HG02623 (cell line): Measurements from ENCODE around the gene CLEC12A.
"Not testable (repeated sequence)": the region's sequence is repeated elsewhere in the genome, so short reads cannot be mapped to it uniquely, and the experiment has no call there.

Experiments
- ATAC-seq: cut with Tn5 transposase; IDR thresholded peaks from one replicate; pipeline ENCODE4 v1.9.1; 2021; ENCODE audit warnings: moderate library complexity; ENCODE audit not compliant: unreplicated experiment

The CLEC12A gene

DNA sequence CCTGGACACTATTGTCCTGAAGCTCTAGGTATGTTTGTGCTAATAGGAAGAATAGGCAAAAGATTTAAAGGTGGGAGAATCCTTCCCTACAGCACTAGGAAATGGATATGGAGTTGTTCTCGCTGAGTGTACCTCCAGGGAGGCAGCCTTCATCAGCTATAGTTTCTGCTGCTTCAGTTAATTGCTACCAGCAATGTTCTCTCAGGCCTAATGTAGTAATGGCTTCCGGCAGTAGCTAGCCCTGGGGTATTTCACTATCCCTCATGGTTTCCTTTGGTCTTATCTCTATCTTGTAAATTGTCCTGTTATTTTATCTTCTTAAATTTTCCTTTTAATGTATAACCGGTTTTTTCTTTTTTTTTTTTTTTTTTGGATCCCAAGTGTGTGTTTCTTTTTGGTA lies 9.3 kb upstream of the CLEC12A start:
- ATAC-seq, result no peak

GRCh38 chr12:9969673-9970072 lies 1.5 kb upstream of the CLEC12A start:
- ATAC-seq, result no peak

- no peak for ATAC-seq
These were observed 2.7 kb downstream of the CLEC12A start for GRCh38 chr12:9973949-9974348.

DNA sequence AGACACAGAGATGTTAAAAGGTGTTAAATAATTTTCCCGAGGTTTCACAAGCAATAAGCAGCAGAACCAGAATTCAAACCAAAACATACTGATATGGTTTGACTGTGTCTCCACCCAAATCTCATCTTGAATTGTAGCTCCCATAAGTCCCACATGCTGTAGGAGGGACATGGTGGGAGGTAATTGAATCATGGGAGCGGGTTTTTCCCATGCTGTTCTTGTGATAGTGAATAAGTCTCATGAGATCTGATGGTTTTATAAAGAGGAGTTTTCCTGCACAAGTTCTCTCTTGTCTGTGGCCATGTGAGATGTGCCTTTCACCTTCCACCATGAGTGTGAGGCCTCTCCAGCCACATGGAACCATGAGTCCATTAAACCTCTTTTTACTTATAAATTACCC lies 3.5 kb downstream of the CLEC12A start:
- not testable (repeated sequence) for ATAC-seq

DNA sequence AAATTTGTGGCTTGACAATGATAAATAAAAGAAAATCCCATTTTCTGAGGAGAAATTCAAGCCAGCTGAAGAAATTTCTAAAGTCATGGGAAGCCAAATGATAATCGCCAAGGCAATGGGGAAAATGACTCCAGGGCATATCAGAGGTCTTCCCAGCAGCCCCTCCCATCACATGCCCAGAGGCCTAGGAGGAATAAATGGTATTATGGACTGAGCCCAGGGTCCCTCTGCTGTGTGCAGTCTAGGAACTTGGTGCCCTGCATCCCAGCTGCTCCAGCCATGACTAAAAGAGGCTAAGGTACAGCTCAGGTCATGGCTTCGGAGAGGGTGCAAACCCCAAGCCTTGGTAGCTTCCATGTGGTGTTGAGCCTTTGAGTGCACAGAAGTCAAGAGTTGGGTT lies 4.4 kb downstream of the CLEC12A start:
- ATAC-seq, result no peak

DNA sequence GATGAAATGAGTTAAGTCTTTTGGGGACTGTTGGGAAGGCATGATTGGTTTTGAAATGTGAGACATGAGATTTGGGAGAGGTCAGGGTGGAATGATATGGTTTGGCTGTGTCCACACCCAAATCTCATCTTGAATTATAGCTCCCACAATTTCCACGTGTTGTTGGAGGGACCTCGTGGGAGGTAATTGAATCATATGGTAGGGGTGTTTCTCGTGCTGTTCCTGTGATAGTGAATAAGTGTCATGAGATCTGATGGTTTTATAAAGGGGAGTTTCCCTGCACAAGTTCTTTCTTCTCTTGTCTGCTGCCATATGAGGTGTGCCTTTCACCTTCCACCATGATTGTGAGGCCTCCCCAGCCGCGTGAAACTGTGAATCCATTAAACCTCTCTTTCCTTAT lies 5.4 kb downstream of the CLEC12A start:
- not testable (repeated sequence) for ATAC-seq

- no peak for ATAC-seq
These were observed 6.7 kb downstream of the CLEC12A start for GRCh38 chr12:9977916-9978315.

- ATAC-seq, result no peak
These were observed 8.9 kb downstream of the CLEC12A start for GRCh38 chr12:9980126-9980525.

DNA sequence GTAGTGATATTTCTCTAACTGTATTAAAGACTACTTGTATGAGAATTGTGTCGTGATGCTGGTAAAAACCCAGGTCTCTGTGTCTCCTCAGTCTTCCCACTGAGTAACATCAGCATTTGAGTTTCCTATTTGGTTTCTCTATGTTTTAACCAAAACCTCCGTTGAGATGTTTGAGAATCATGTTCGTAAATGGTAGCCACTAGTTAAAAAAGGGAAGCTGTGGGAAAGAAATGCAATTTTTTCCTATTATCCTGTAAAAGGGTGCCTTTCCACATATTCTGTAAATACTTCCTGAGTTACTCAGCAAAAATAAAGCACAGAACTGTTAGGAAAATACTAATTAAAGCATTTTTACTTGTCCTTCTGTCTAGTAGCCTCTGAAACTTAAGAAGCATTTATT lies 20.7 kb downstream of the CLEC12A start:
- no peak for ATAC-seq

DNA sequence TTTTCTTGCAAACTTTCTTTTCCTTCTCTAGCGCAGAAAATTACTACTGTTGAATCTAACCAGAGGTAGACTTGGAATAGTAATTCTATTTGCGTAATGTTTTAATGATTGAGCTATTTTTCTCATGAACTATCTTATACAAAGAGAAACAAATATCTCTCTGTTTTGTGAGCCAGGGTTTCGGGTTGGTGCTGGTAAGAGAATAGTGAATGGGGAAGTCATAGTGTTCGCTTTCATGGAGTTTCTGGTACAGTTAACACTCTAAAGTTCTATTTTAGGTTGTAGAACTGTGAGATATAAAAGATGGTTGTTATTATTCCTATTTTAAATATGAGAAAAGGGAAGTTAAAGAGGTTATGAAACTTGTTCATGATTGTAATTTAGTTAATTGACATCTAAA lies 21.1 kb downstream of the CLEC12A start:
- no peak for ATAC-seq

GRCh38 chr12:9999016-9999415 lies 27.8 kb downstream of the CLEC12A start, which contains the start of gene CLEC1B:
Gene CLEC1B, minus strand, starts transcription at chr12:9999121. Its CDS starts 21 bp downstream, at chr12:9999100.
- ATAC-seq, result no peak

DNA sequence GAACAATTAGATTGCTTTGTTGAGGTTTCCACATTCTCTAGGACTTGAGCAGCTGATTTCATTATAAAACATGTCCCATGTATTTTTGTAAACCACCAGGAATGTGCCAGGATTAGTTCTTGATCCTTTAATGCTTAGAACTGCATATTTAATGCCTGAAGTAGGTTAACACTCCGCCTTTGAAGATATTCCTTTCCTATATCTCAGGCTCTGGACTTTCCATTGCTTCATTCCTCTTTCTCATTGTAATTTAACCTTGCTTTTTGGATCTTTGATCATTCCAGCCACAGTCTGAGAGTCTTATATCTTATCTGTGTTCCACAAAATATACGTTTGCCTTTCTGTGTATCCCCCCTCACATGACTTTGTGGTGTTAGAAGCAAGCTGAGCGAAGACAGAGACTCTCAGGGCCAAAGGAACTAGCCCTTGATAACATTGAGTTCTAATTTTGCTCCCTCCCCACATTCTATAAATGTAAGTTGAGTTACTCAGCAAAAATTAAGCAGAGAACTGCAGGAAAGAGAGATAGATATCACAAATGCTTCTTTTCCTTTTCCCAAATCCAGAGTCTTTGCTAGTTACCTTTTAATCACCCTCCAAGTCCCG lies 30.1 kb downstream of the CLEC12A start:
- ATAC-seq, result no peak

GRCh38 chr12:10012630-10013330 lies 41.6 kb downstream of the CLEC12A start:
- no peak for ATAC-seq

DNA sequence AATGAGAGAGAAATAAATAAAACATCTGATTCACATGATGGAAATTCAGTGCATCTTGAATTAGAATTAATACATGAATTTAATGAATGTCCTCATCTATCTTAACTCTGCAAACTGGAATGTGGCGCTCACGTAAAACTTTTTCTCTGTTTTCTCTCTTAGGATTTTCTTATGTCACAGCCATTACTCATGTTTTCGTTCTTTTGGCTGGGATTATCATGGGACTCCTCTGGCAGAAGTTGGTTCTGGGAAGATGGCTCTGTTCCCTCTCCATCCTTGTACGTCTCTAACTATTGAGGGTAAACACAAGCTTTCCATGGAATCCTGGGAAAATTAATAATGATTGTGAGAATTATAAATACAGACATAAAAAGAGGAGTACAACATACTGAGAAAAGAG lies 44.2 kb downstream of the CLEC12A start:
- no peak for ATAC-seq

GRCh38 chr12:10016881-10017280 lies 45.7 kb downstream of the CLEC12A start:
- no peak for ATAC-seq

DNA sequence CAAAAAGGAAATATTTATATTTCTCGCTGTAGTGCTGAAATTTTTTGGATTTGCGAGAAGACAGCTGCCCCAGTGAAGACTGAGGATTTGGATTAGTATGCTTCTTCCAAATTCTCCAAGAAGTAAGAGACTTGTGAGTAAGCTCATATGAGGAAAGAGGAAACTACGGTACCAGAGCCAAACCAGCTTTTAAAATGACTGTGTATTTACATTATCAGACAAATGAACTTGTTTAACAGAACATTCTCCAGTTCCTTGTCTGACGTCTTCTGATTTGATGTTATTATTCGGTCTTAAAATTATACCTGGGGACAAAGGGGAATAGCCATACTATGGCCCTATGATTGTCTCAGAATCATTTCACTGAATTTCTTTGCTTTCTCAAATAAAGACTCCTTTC lies 47.2 kb downstream of the CLEC12A start:
- no peak for ATAC-seq

- no peak for ATAC-seq
These were observed 50.1 kb downstream of the CLEC12A start for GRCh38 chr12:10021342-10021741.

- no peak for ATAC-seq
These were observed 54.0 kb downstream of the CLEC12A start for GRCh38 chr12:10025236-10025635.

DNA sequence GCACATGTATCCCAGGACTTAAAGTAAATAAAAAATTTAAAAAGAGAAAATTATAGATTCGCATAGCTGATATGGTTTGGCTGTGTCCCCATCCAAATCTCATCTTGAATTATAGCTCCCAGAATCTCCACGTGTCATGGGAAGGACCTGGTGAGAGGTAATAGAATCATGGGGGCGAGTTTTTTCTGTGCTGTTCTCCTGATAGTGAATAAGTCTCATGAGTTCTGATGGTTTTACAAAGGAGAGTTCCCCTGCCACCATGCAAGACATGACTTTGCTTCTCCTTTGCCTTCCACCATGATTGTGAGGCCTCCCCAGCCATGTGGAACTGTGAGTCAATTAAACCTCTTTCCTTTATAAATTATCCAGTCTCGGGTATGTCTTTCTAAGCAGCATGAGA lies 55.5 kb downstream of the CLEC12A start:
- not testable (repeated sequence) for ATAC-seq

GRCh38 chr12:10027311-10027710 lies 56.1 kb downstream of the CLEC12A start:
- ATAC-seq, result no peak

DNA sequence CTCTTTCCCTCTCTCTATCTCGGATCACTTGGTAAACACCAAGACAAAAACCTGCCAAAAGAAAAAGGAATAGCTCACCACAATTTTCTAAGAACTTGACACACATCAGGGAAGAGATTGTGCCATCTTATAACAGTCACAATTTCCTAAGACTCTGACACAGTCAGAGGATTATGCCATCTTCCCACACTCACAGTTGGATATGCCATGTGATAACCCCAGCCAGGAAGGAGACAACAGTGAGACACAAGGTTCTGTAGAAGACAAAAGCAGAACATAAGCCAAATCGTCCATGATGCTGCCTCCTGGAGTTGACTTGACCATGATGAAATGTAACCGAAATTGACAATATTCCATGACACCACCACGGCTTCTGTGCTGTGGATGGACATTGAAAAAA lies 56.5 kb downstream of the CLEC12A start:
- ATAC-seq, result no peak

GRCh38 chr12:10030446-10030845 lies 59.2 kb downstream of the CLEC12A start, which contains the start of gene CLEC9A:
Gene CLEC9A, plus strand, starts transcription at chr12:10030682. Its CDS starts 22,006 bp downstream, at chr12:10052688.
- ATAC-seq, result no peak

DNA sequence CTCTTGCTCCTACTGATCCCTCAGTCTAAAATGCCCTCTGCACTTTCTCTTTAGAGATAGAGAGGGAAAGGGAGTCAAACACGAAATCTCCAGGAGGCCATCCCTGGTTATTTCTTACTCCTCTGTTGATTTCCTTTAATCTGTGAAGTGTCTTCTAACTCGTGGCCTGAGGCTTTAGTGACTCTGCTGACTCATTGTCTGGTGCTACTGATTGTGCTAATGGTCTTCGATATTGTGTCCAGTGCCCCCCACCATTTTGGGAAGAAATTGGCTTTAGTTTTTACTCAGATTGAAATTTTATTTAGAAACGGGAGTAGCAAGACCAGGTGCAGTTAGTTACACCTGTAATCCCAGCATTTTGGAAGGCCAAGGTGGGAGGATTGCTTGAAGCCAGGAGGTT lies 60.1 kb downstream of the CLEC12A start:
- ATAC-seq, result no peak
